Measurements from ENCODE around the gene PKD1L1. TPM values are rescaled to one million over a fixed set of nuclear protein-coding genes. Genes with fewer than 3 reads are reported as not detected.
A peak's percentile ranks its signal among the peaks of the same experiment; 100 is the strongest.

The PKD1L1 gene
- polyA plus RNA-seq, 1 of the 3 experiments (the other 2 are of a cell fraction), result 0.10 TPM

DNA sequence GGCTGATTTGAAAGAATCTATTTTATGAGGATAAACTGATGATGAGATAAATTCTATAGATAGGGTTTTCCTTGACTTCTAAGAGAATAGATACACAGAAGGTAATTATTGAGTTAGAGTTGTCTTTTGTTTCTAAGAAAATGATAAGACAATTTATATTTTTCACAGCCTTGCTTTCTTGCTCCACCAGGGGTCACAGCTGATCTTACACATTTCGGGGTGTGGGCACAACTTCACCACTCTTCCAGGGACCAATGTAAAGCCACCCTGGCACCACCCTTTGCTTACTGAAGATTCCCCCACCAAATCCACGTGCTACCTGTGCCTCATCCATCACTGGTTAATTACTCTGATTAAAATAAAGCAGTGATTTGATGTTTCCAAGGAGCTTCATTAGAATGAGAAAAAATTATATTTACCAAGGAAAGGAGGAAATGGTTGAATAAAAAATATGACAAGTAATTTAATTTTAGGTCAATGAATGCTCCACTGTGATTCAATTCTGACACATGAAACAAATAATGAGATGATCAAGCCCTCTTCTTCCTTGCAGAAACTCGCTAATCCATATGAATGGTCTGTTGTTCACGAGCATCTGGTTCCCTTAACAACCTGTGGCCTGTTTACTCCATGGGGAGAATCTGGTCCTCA, 189.1 kb downstream of the PKD1L1 start:
- 91% methylated on average over 4 of the region's 4 CpGs for WGBS (ENCODE audit: low lambda C conversion rate)
- TF ChIP-seq RCOR1 (IDR thresholded peaks at IDR 0.05; ENCODE audit: low read length), result no peak
- no peak for TF ChIP-seq TAF1 (IDR thresholded peaks at IDR 0.05; ENCODE audit: borderline replicate concordance, low read depth, low read length)
- peak; percentile 50 for TF ChIP-seq SMC3 (IDR thresholded peaks at IDR 0.05; ENCODE audit: low read depth, low read length)
- no peak for TF ChIP-seq RXRA (IDR thresholded peaks at IDR 0.05; ENCODE audit: borderline replicate concordance, low read depth)
- TF ChIP-seq GABPA (IDR thresholded peaks at IDR 0.05; ENCODE audit: low read depth), result no peak
- TF ChIP-seq, protein P1, sequence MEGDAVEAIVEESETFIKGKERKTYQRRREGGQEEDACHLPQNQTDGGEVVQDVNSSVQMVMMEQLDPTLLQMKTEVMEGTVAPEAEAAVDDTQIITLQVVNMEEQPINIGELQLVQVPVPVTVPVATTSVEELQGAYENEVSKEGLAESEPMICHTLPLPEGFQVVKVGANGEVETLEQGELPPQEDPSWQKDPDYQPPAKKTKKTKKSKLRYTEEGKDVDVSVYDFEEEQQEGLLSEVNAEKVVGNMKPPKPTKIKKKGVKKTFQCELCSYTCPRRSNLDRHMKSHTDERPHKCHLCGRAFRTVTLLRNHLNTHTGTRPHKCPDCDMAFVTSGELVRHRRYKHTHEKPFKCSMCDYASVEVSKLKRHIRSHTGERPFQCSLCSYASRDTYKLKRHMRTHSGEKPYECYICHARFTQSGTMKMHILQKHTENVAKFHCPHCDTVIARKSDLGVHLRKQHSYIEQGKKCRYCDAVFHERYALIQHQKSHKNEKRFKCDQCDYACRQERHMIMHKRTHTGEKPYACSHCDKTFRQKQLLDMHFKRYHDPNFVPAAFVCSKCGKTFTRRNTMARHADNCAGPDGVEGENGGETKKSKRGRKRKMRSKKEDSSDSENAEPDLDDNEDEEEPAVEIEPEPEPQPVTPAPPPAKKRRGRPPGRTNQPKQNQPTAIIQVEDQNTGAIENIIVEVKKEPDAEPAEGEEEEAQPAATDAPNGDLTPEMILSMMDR (IDR thresholded peaks at IDR 0.05), result peak; percentile 64
- peak in 1 of 2 experiments; percentile 63; a peak in 2 of 4 replicates for TF ChIP-seq EP300 (IDR thresholded peaks at IDR 0.05; ENCODE audit: borderline replicate concordance in 1 of 2, low read depth in 1 of 2, low read length in 1 of 2)
- TF ChIP-seq RAD21 (IDR thresholded peaks at IDR 0.05; ENCODE audit: low read length), result peak; percentile 52
- TF ChIP-seq, protein P2, sequence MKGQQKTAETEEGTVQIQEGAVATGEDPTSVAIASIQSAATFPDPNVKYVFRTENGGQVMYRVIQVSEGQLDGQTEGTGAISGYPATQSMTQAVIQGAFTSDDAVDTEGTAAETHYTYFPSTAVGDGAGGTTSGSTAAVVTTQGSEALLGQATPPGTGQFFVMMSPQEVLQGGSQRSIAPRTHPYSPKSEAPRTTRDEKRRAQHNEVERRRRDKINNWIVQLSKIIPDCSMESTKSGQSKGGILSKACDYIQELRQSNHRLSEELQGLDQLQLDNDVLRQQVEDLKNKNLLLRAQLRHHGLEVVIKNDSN (IDR thresholded peaks at IDR 0.05; ENCODE audit: borderline replicate concordance, low read depth), result no peak
- TF ChIP-seq, protein P3, sequence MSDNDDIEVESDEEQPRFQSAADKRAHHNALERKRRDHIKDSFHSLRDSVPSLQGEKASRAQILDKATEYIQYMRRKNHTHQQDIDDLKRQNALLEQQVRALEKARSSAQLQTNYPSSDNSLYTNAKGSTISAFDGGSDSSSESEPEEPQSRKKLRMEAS (IDR thresholded peaks at IDR 0.05; ENCODE audit: low read depth), result no peak
- no peak for TF ChIP-seq TCF12 (IDR thresholded peaks at IDR 0.05)
- H3K36me3 ChIP-seq (replicated peaks in 1 of 2; ENCODE audit: control insufficient read depth in 1 of 2, insufficient read depth in 2 of 2, low read length in 1 of 2), result no peaks in the 10 kb centered on the region
- H3K9ac ChIP-seq, result peak overlapping the region; percentile 39; the same call in 1 of the 2 replicates
- POLR2A ChIA-PET, result no interaction called here
- no peaks in the 10 kb centered on the region for H3K9me3 ChIP-seq
- H3K79me2 ChIP-seq (ENCODE audit: insufficient read depth), result no peaks in the 10 kb centered on the region
- no peaks in the 10 kb centered on the region for H3K9me2 ChIP-seq
- H3K4me1 ChIP-seq (ENCODE audit: control insufficient read depth in 1 of 2, insufficient read depth in 2 of 2, low read depth in 1 of 2, low read length in 1 of 2), result peaks cover 31 to 35% of the 10 kb centered on the region in 2 experiments
- DNase-seq, result no peak
- H4K20me1 ChIP-seq (ENCODE audit: insufficient read depth), result no peaks in the 10 kb centered on the region
- CTCF ChIA-PET, result interaction anchor here (0.9 to 2.1 kb wide), 12 partner anchors 12 to 493 kb away, joined by 3 to 10 read pairs (median 4); no protein-coding TSS in a partner anchor
- H2AFZ ChIP-seq (ENCODE audit: low read depth), result no peak overlapping the region
- no peaks in the 10 kb centered on the region for H3K27me3 ChIP-seq (ENCODE audit: insufficient read depth)
- peaks cover 32% of the 10 kb centered on the region for H3F3A ChIP-seq (replicated peaks; ENCODE audit: insufficient read depth)
- peak overlapping the region; percentile 59 to 89 for H3K27ac ChIP-seq (ENCODE audit: low read depth in 2 of 2, low read length in 1 of 2)
- no peak overlapping the region for H3K4me2 ChIP-seq
- H3K4me3 ChIP-seq (ENCODE audit: low read depth in 2 of 2, low read length in 1 of 2), result no peak overlapping the region

DNA sequence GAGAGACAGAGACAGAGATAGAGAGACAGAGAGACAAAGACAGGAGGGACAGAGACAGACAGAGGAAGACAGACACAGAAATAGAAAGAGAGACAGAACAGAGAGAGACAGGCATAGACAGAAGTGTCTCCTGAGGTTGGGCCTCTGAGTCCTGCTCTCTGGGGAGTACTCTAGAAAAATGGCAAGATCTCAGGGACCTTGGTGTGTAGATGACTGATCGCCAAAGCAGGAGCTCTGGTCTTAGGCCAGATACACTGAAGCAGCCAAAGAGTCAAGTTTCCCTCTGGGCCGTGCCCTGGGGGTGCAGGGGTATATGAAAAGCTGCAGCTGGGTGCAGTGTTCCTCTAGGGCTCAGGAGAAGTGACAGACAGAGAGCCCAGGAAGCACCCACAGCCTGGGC, 189.7 kb downstream of the PKD1L1 start:
- Histone ChIP-seq H3K27me3 (ENCODE audit: insufficient read depth) (no peaks in the 10 kb centered on the region), H3K9me2 (no peaks in the 10 kb centered on the region), H3K4me2 (peak overlapping the region; percentile 7; the same call in 1 of the 2 replicates), H4K20me1 (ENCODE audit: insufficient read depth) (no peaks in the 10 kb centered on the region), H3K36me3 (replicated peaks in 1 of 2; ENCODE audit: control insufficient read depth in 1 of 2, insufficient read depth in 2 of 2, low read length in 1 of 2) (no peaks in the 10 kb centered on the region), H3K4me3 (ENCODE audit: low read depth in 2 of 2, low read length in 1 of 2) (no peak overlapping the region), H3K79me2 (ENCODE audit: insufficient read depth) (no peaks in the 10 kb centered on the region), H2AFZ (ENCODE audit: low read depth) (peak overlapping the region; percentile 67), H3K4me1 (ENCODE audit: control insufficient read depth in 1 of 2, insufficient read depth in 2 of 2, low read depth in 1 of 2, low read length in 1 of 2) (peaks cover 30 to 31% of the 10 kb centered on the region in 2 experiments), H3K9me3 (no peaks in the 10 kb centered on the region), H3K27ac (ENCODE audit: low read depth in 2 of 2, low read length in 1 of 2) (peak overlapping the region; percentile 59 to 89), H3F3A (replicated peaks; ENCODE audit: insufficient read depth) (peaks cover 26% of the 10 kb centered on the region), H3K9ac (peak overlapping the region; percentile 39; the same call in 1 of the 2 replicates)
- POLR2A ChIA-PET, result no interaction called here
- CTCF ChIA-PET, result interaction anchor here (0.9 to 2.1 kb wide), 7 partner anchors 13 to 492 kb away, joined by 3 to 10 read pairs (median 4); no protein-coding TSS in a partner anchor
- DNase-seq, result no peak
- 82% methylated on average over 2 of the region's 2 CpGs for WGBS (ENCODE audit: low lambda C conversion rate)
- TF ChIP-seq YY1 (IDR thresholded peaks at IDR 0.05; ENCODE audit: low read depth) (no peak), POLR2AphosphoS5 (IDR thresholded peaks at IDR 0.05; ENCODE audit: low read depth, low read length) (no peak), NFIC (IDR thresholded peaks at IDR 0.05; ENCODE audit: borderline replicate concordance) (no peak), EP300 (IDR thresholded peaks at IDR 0.05; ENCODE audit: borderline replicate concordance in 1 of 2, low read depth in 1 of 2, low read length in 1 of 2) (no peak), EZH2phosphoT487 (IDR thresholded peaks at IDR 0.05; ENCODE audit: borderline replicate concordance, low read depth) (no peak)
- TF ChIP-seq, protein P4, sequence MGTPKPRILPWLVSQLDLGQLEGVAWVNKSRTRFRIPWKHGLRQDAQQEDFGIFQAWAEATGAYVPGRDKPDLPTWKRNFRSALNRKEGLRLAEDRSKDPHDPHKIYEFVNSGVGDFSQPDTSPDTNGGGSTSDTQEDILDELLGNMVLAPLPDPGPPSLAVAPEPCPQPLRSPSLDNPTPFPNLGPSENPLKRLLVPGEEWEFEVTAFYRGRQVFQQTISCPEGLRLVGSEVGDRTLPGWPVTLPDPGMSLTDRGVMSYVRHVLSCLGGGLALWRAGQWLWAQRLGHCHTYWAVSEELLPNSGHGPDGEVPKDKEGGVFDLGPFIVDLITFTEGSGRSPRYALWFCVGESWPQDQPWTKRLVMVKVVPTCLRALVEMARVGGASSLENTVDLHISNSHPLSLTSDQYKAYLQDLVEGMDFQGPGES (IDR thresholded peaks at IDR 0.05; ENCODE audit: low read depth, low read length), result no peak
- TF ChIP-seq, protein P5, sequence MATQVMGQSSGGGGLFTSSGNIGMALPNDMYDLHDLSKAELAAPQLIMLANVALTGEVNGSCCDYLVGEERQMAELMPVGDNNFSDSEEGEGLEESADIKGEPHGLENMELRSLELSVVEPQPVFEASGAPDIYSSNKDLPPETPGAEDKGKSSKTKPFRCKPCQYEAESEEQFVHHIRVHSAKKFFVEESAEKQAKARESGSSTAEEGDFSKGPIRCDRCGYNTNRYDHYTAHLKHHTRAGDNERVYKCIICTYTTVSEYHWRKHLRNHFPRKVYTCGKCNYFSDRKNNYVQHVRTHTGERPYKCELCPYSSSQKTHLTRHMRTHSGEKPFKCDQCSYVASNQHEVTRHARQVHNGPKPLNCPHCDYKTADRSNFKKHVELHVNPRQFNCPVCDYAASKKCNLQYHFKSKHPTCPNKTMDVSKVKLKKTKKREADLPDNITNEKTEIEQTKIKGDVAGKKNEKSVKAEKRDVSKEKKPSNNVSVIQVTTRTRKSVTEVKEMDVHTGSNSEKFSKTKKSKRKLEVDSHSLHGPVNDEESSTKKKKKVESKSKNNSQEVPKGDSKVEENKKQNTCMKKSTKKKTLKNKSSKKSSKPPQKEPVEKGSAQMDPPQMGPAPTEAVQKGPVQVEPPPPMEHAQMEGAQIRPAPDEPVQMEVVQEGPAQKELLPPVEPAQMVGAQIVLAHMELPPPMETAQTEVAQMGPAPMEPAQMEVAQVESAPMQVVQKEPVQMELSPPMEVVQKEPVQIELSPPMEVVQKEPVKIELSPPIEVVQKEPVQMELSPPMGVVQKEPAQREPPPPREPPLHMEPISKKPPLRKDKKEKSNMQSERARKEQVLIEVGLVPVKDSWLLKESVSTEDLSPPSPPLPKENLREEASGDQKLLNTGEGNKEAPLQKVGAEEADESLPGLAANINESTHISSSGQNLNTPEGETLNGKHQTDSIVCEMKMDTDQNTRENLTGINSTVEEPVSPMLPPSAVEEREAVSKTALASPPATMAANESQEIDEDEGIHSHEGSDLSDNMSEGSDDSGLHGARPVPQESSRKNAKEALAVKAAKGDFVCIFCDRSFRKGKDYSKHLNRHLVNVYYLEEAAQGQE (IDR thresholded peaks at IDR 0.05; ENCODE audit: low read depth, low read length), result no peak
- TF ChIP-seq, protein P6, sequence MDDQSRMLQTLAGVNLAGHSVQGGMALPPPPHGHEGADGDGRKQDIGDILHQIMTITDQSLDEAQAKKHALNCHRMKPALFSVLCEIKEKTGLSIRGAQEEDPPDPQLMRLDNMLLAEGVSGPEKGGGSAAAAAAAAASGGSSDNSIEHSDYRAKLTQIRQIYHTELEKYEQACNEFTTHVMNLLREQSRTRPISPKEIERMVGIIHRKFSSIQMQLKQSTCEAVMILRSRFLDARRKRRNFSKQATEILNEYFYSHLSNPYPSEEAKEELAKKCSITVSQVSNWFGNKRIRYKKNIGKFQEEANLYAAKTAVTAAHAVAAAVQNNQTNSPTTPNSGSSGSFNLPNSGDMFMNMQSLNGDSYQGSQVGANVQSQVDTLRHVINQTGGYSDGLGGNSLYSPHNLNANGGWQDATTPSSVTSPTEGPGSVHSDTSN (IDR thresholded peaks at IDR 0.05), result no peak

All from SK-N-SH (cell line).